ENCODE measurements around the gene PHKG2.

- TF ChIP-seq CTCF (IDR thresholded peaks at IDR 0.05; ENCODE audit: low read length) (no peak), EZH2phosphoT487 (IDR thresholded peaks at IDR 0.05; ENCODE audit: low read length) (no peak)
Observed at GRCh38 chr16:30750201-30750600, 2.0 kb downstream of the PHKG2 start.
